22Rv1 (cell line): Measurements from ENCODE around the gene KCNAB1.

Experiments used
- H3K27ac ChIP-seq: fragments of 450-650 bp; 2 replicates; pipeline ENCODE4 v1.5.1; 2017
- CTCF ChIP-seq: fragments of 450-650 bp; IDR thresholded peaks from 2 replicates; pipeline ENCODE4 v1.5.1; 2017; ENCODE audit warnings: mild to moderate bottlenecking
- ZFX ChIP-seq: fragments of 450-650 bp; IDR thresholded peaks from 2 replicates; pipeline ENCODE4 v1.6.1; 2017; ENCODE audit warnings: antibody characterized with exemption, borderline replicate concordance

KCNAB1 gene

GRCh38 chr3:156511987-156512677 is 391.8 kb downstream of the KCNAB1 start:
- no peak overlapping the region for H3K27ac ChIP-seq
- TF ChIP-seq ZFX (no peak), CTCF (no peak)

- TF ChIP-seq ZFX (no peak), CTCF (no peak)
- no peak overlapping the region for H3K27ac ChIP-seq
Measured at GRCh38 chr3:156513619-156514018, 393.2 kb downstream of the KCNAB1 start.

GRCh38 chr3:156516284-156516683 is 395.9 kb downstream of the KCNAB1 start:
- no peak for TF ChIP-seq ZFX
- TF ChIP-seq CTCF = no peak
- H3K27ac ChIP-seq = no peak overlapping the region

- no peak overlapping the region for H3K27ac ChIP-seq
- TF ChIP-seq ZFX (no peak), CTCF (no peak)
Measured at GRCh38 chr3:156516961-156517360, 396.6 kb downstream of the KCNAB1 start.

GRCh38 chr3:156518726-156519125 is 398.3 kb downstream of the KCNAB1 start:
- no peak overlapping the region for H3K27ac ChIP-seq
- no peak for TF ChIP-seq ZFX
- no peak for TF ChIP-seq CTCF

- H3K27ac ChIP-seq = no peak overlapping the region
- no peak for TF ChIP-seq CTCF
- no peak for TF ChIP-seq ZFX
Measured at GRCh38 chr3:156519758-156520162, 399.4 kb downstream of the KCNAB1 start.

GRCh38 chr3:156522673-156523072 is 402.3 kb downstream of the KCNAB1 start:
- TF ChIP-seq ZFX = no peak
- TF ChIP-seq CTCF = no peak
- H3K27ac ChIP-seq = no peak overlapping the region
